ENCODE data around the gene ARMS2. TPM values are rescaled to one million over a fixed set of nuclear protein-coding genes. Genes with fewer than 3 reads are reported as not detected.

Gene ARMS2
- not detected for total RNA-seq
- long read RNA-seq = 0 reads

DNA sequence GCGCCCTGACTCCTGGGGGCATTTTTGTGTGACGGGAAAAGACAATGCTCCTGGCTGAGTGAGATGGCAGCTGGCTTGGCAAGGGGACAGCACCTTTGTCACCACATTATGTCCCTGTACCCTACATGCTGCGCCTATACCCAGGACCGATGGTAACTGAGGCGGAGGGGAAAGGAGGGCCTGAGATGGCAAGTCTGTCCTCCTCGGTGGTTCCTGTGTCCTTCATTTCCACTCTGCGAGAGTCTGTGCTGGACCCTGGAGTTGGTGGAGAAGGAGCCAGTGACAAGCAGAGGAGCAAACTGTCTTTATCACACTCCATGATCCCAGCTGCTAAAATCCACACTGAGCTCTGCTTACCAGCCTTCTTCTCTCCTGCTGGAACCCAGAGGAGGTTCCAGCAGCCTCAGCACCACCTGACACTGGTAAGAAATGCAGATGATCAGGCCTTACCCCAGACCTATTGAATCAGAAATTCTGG is at the start of gene ARMS2:
ARMS2 (plus strand) TSS at position 51 of the 478 bp plus-strand sequence; CDS start at position 126, 75 bp downstream.
- intact Hi-C loops (cut with DNase I) = no loop called here
- no peak for ATAC-seq (ENCODE audit: poor library complexity)
- DNase-seq = no peak

DNA sequence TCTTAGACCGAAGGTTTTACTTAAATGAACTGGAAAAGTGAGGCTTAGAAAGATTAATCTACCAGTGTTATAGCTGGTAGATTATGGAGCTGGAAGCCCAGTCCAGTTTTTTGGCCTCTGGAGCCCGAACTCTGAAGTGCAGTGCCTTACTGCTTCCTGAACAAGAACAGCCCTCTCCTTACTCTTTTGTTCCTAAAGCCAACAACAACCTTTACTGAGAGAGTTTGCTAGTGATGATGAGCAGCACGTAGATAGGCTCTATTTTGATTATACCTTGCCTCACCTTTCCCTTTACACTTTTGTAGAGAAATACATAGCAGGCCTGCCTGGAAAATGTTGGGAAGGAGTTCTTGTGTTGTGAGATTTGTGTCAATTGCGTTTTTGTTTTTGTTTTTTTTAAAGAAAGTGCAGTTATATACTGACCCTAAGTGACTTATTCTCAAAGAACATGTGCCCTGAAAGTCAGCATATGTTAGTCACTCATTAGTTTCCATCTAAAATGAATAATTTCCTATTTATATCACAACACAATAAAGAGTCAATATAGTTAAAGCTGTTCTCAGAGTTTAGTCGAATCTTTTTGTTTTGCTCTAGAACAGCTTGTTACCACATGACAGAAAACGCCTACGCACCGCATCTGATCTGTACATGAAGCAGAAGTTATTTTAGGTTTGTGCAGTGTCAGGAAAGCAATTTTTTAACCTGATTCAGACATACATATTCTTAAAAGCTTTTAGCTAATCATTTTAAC is 46.9 kb upstream of the ARMS2 start:
- ATAC-seq (ENCODE audit: poor library complexity) (no peak), DNase-seq (no peak)
- intact Hi-C loops (cut with DNase I) = no loop called here

DNA sequence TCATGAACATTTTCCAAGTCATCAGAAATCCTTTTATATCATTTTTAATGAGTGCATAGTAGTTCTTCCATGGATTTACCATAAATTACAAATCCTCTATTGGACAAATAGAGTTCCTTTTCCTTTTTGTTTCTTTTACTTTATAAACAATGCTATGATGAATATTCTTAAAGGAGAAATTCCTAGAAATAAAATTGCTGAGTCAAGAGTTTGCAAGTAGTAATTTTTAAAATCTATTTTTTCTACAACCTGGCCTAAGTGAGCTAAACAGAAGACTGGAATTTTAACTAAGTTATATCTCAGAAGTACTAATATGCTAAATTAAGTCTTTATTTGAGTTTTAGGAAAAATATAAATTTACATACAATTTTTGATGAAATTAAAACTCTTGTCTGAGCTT is 41.1 kb upstream of the ARMS2 start:
- no peak for ATAC-seq (ENCODE audit: poor library complexity)
- intact Hi-C loops (cut with DNase I) = no loop called here

DNA sequence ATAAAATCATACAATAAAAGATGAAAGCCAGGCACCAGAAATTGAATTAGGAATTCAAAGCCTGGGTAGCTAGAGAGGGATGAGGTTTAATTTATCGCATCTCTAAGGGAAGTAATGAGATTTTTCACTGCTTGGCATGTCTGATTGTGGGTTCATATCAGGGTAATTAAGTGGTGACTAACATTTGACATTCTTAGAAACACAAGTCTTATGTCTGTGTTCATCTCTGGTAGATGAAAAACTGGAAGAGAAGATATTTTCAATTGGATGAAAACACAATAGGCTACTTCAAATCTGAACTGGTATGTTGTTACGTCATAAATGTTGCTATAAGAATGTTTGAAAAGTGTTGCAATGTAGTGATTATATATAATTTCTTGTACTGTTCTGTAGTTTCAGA is 36.8 kb upstream of the ARMS2 start:
- ATAC-seq (ENCODE audit: poor library complexity) (no peak), DNase-seq (no peak)
- intact Hi-C loops (cut with DNase I) = no loop called here

More for the DNA sequence above, 41.1 kb upstream of the ARMS2 start:
- DNase-seq = no peak

GRCh38 chr10:122419016-122419415 is 35.4 kb upstream of the ARMS2 start:
- intact Hi-C loops (cut with DNase I) = no loop called here
- no peak for DNase-seq
- ATAC-seq (ENCODE audit: poor library complexity) = no peak

GRCh38 chr10:122419876-122420623 is 34.4 kb upstream of the ARMS2 start:
- DNase-seq (no peak), ATAC-seq (ENCODE audit: poor library complexity) (no peak)
- intact Hi-C loops (cut with DNase I) = no loop called here

DNA sequence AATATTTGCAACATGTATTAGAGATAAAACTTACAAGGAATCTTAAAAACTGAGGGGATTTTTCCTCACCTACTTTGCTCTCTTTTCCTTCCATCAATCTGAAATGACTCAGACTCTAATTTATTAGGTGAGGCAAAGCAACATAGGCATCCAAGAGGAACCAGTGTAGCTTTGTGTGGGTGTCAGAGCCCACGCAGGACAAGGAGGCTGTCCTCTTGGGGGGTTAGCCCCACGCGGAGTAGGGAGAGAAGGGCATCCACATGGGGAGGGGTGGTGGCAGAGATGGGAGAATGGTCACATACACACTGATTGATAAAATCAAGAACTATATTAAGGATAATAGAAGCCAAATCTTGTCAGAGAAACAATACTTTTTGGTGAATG is 33.8 kb upstream of the ARMS2 start:
- DNase-seq (no peak), ATAC-seq (ENCODE audit: poor library complexity) (no peak)
- intact Hi-C loops (cut with DNase I) = no loop called here

DNA sequence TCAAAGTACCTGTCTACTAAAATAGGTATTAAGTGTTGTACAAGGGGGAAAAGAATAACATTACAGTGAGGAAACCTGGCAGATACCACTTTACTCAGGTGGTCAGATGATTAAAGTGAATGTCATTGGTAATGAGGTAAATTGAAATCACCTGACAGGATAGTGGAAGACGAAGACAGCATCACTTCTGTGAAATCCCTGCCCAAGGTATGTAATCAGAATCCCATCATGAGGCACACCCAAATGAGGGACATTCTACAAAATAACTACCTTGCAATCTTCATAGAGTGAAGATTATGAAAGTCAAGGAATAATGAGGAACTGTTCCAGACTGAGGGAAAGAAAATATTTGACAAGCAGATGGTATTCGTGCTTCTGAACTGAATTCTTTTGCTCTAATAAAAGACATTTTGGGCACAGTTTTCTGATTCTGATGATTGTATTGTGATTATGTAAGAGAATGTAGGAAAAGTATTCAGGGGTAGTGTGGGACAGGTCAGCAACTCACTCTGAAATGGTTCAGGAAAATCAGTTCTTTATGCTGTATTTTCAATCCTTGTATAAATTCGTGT is 33.3 kb upstream of the ARMS2 start:
- DNase-seq (no peak), ATAC-seq (ENCODE audit: poor library complexity) (peak; percentile 21)
- intact Hi-C loops (cut with DNase I) = no loop called here

GRCh38 chr10:122421742-122422141 is 32.7 kb upstream of the ARMS2 start:
- ATAC-seq (ENCODE audit: poor library complexity) (peak; percentile 58), DNase-seq (no peak)
- intact Hi-C loops (cut with DNase I) = no loop called here

DNA sequence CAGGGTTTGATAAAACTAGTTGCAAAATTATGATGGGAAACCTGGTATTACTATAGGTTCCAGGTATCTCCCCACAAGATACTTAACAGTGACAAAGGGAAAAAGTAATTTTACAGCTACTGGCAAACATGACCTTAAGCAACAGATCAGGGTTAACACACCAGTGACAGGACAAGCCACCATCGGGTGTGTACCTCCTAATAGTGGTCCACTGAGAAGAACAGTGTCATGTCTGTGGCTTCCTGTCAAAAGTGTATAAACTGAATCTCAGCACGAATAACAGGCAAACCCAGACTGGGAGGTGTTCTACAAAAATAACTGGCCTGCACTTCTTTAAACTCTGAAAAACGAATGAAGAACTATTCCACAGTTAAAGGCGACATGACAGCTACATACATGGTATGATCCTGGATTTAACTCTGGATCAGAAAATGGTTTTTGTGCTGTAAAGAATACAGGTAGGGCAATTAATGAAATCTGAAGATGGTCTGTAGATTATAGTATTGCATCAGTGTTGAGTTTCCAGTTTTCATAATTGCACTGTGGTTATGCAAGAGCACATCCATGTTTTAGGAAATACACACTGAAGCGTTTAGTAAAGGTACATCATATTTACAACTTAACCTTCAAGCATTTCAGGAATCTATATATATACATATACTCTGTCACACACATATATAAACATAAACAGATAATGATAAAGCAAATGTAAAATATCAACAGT is 32.0 kb upstream of the ARMS2 start:
- ATAC-seq (ENCODE audit: poor library complexity) (no peak), DNase-seq (no peak)
- intact Hi-C loops (cut with DNase I) = no loop called here

DNA sequence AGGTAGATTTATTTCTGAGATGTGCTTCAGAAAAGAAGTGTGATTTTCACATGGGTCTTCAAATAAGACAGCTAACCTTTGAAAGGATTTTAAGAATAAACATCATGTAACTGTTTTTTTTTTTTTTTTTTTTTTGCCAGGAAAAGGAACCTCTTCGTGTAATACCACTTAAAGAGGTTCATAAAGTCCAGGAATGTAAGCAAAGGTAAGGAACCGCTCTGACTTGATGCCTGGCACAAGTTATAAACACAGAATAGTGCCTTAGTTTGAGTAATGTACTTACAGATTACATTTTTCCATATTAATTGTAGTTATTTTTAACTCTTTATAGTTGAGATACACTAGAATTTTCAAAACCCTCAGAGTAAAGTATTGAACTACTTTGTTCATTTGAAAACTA is 30.4 kb upstream of the ARMS2 start:
- ATAC-seq (ENCODE audit: poor library complexity) (no peak), DNase-seq (no peak)
- intact Hi-C loops (cut with DNase I) = no loop called here

- intact Hi-C loops (cut with DNase I) = no loop called here
- ATAC-seq (ENCODE audit: poor library complexity) (no peak), DNase-seq (no peak)
Measured at GRCh38 chr10:122426829-122427228, 27.6 kb upstream of the ARMS2 start.

DNA sequence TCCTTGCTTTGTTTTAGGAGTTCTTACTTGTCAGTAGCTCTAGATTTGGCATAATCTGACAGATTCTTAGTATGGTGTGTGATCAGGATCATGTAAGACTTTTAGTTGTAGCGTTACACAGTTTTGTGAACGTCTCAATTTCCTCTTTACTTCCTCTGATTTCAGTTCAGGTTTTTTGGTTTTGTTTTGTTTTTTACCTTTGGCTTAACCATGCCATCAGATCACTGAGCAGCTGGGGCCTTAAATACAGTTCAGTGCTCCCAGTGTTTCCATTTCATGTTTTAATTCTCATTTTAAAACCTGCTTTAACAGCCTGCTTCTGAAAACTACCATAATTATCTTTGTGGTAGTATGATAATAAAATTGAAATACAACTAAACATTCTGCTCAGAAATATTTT is 27.2 kb upstream of the ARMS2 start:
- ATAC-seq (ENCODE audit: poor library complexity) (no peak), DNase-seq (no peak)
- intact Hi-C loops (cut with DNase I) = no loop called here

GRCh38 chr10:122435212-122435827 is 19.1 kb upstream of the ARMS2 start:
- intact Hi-C loops (cut with DNase I) = loop anchor here (2.0 kb wide), 1 partner anchor 137 kb away; no protein-coding TSS in a partner anchor
- DNase-seq (no peak), ATAC-seq (ENCODE audit: poor library complexity) (peak; percentile 63)

- no peak for ATAC-seq (ENCODE audit: poor library complexity)
- DNase-seq = no peak
- intact Hi-C loops (cut with DNase I) = no loop called here
Measured at GRCh38 chr10:122441961-122442360, 12.5 kb upstream of the ARMS2 start.

DNA sequence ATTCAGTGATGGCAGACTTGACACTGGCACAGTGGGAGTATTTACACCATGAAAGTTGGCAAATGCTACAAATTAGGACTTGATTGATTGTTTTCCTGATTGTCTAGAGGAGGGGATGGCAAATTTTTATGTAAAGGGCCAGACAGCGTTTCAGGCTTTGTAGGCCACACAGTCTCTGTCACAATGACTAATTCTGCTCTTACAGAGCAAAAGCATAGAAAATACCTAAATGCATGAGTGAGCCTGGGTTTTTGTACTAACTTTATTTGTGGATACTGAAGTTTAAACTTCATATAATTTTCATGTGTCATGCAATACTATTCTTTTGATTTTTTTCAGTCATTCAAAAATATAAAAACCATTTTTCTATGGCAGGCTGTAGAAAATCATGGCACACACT is 9.0 kb upstream of the ARMS2 start:
- intact Hi-C loops (cut with DNase I) = no loop called here
- DNase-seq (no peak), ATAC-seq (ENCODE audit: poor library complexity) (no peak)

DNA sequence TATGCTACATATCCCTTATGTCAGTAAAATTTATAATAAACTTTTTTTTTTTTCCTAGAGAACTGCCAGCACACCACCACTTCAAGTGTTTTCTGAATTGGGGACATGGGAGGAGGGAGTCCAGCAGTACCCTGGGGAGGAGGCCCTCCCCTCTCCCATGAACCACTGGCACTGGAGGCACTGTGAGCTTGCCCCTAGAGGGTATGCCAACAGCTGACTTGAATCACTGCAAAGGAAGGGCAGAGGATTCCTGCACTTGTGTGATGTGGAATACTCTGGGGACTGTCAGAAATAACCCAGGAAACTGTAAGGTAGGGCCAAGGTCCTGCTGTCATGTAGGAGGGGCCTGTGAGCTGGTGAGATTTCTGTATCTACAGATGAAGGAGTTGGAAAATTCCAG is 8.5 kb upstream of the ARMS2 start:
- ATAC-seq (ENCODE audit: poor library complexity) (peak; percentile 64), DNase-seq (no peak)
- intact Hi-C loops (cut with DNase I) = no loop called here

GRCh38 chr10:122446668-122447423 is 7.6 kb upstream of the ARMS2 start:
- ATAC-seq (ENCODE audit: poor library complexity) (peak; percentile 88), DNase-seq (no peak)
- intact Hi-C loops (cut with DNase I) = no loop called here
